PC-3 (cell line): ENCODE data around the gene FBXL12. TPM values are rescaled to one million over a fixed set of nuclear protein-coding genes. Genes with fewer than 3 reads are reported as not detected.

Experiments used
- ATAC-seq: fragments of 200-7000 bp; cut with Tn5 transposase; 2 replicates; pipeline ENCODE4 v1.9.1; 2020; ENCODE audit warnings: mild to moderate bottlenecking, moderate library complexity
- BruUV-seq: library from RNA; stranded (reverse); fragments of 400-500 nt; replicated peaks from 2 replicates; lab custom pipeline; 2021; lab: Mats Ljungman, UMichigan
- CTCF ChIA-PET: fragments of 300-600 bp; sonication (Branson Sonifier 250); formaldehyde crosslinking; loops from one replicate; lab custom pipeline; 2022; ENCODE audit warnings: antibody characterized with exemption; lab: Charles Lee
- POLR2A ChIA-PET: fragments of 300-600 bp; sonication (Branson Sonifier 250); formaldehyde crosslinking; loops from one replicate; lab custom pipeline; 2022; ENCODE audit warnings: antibody characterized with exemption; ENCODE audit not compliant: unreplicated experiment; lab: Charles Lee
- DNase-seq: peaks from one replicate; pipeline ENCODE4 v3.0.0-alpha.2; 2015
- H2AFZ ChIP-seq: fragments of 300-600 bp; sonication (generic); 2 replicates; pipeline ENCODE4 v1.6.0; 2016; ENCODE audit warnings: antibody characterized with exemption, low read length
- H3F3A ChIP-seq: fragments of 300-600 bp; sonication (generic); one replicate; pipeline ENCODE4 v1.6.0; 2017; ENCODE audit warnings: antibody characterized with exemption, low read length, control low read depth, mild to moderate bottlenecking; ENCODE audit not compliant: unreplicated experiment
- H3K27ac ChIP-seq: fragments of 300-600 bp; sonication (generic); 2 replicates; pipeline ENCODE4 v1.5.1; 2016; ENCODE audit warnings: mild to moderate bottlenecking, low read length
- H3K27me3 ChIP-seq: fragments of 300-600 bp; sonication (generic); 2 replicates; pipeline ENCODE4 v1.6.1; 2016; ENCODE audit warnings: low read length, mixed read lengths
- H3K36me3 ChIP-seq: fragments of 300-600 bp; sonication (generic); 2 replicates; pipeline ENCODE4 v1.6.1; 2016; ENCODE audit warnings: low read depth, mixed run types, low read length, mixed read lengths
- H3K4me1 ChIP-seq: fragments of 300-600 bp; sonication (generic); 2 replicates; pipeline ENCODE4 v1.5.1; 2016; ENCODE audit warnings: low read length; ENCODE audit not compliant: insufficient read depth
- H3K4me2 ChIP-seq: fragments of 300-600 bp; sonication (generic); 2 replicates; pipeline ENCODE4 v1.6.0; 2016; ENCODE audit warnings: low read length
- H3K4me3 ChIP-seq: fragments of 300-600 bp; sonication (generic); 2 replicates; pipeline ENCODE4 v1.5.1; 2016; ENCODE audit warnings: mild to moderate bottlenecking, low read length, mixed read lengths
- H3K79me2 ChIP-seq: fragments of 300-600 bp; sonication (generic); 2 replicates; pipeline ENCODE4 v1.6.1; 2017; ENCODE audit warnings: low read length, mixed read lengths
- H3K9ac ChIP-seq: fragments of 300-600 bp; sonication (generic); 2 replicates; pipeline ENCODE4 v1.6.0; 2016; ENCODE audit warnings: mild to moderate bottlenecking, low read length
- H3K9me2 ChIP-seq: fragments of 300-600 bp; sonication (generic); replicated peaks from 2 replicates; pipeline ENCODE4 v1.6.1; 2016; ENCODE audit warnings: mixed run types, low read length, mixed read lengths
- H3K9me3 ChIP-seq: fragments of 300-600 bp; sonication (generic); 2 replicates; pipeline ENCODE4 v1.6.1; 2016; ENCODE audit warnings: low read length, mixed read lengths
- H4K20me1 ChIP-seq: fragments of 300-600 bp; sonication (generic); 2 replicates; pipeline ENCODE4 v1.6.1; 2016; ENCODE audit warnings: low read length, mixed read lengths
- EZH2 ChIP-seq: fragments of 300-600 bp; sonication (generic); IDR thresholded peaks from one replicate; pipeline ENCODE4 v1.6.1; 2017; ENCODE audit warnings: antibody characterized with exemption, mild to moderate bottlenecking, low read length; ENCODE audit not compliant: unreplicated experiment
- EZH2phosphoT487 ChIP-seq: fragments of 300-600 bp; sonication (generic); IDR thresholded peaks from 2 replicates; pipeline ENCODE4 v1.6.1; 2018; ENCODE audit warnings: mild to moderate bottlenecking, antibody characterized with exemption, low read length, borderline replicate concordance
- intact Hi-C: fragments of 100-400 bp; cut with micrococcal nuclease; formaldehyde crosslinking; loops from 2 replicates; pipeline ENCODE4 v1.9.0; 2023
- total RNA-seq: library from RNA; depleted of rRNA; stranded (reverse); fragments of >200 nt; gene quantifications from 2 replicates; pipeline ENCODE4 v1.2.3, GENCODE V29; 2014; rRNA removed
- TF ChIP-seq, protein P1 (sequence below): fragments of 300-600 bp; sonication (generic); conservative IDR thresholded peaks from 2 replicates; pipeline ENCODE4 v1.5.1; 2017; ENCODE audit warnings: antibody characterized with exemption, low read depth, mild to moderate bottlenecking, low read length

The FBXL12 gene
- total RNA-seq, 1 experiment from 2014 or later: 31.4 TPM

DNA sequence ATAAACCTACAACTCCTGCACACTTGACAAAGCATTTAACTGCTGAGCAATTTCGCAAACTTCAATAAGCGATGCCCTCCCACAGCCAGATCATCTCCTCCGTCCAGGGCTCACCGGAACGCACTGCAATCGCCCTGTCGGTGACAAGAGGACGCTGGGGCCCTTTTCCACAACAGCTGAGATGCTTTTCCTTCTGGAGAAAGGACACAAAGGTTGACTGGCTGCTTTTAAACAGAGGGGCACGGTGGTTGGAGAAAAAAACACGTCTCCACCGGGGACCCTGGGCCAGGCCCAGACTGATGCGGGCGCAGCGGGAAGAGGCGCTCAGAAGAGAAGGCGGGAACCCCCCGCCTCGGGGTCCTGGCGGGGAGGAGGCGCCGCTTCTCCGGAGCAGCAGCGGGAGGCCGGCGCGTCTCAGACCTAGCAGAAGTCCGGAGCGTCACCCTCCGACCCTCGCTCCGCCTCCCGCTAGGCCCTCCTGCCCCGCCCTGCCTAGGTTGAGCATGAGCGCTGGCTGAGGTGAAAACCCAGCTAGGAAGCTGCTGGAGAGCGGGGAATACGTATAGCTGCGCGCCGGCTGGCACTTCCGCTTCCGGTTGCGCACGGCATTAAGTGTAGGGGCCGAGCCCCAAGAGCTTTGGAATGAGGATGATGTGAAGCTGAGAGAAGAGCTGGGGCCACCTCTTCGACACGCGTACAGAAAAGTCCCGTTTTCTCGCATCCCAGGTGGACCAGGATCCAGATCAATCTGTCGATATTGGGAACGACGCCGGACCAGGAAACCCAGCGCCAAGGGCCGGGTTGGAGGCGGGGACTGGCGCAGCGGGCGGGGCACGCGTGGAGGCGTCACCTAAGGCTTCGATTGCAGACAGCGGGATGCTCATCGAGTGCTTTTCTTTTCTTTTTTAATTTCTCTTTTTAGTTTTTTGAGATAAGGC, 50.4 kb downstream of the FBXL12 start, which contains the start of gene ZNF846:
Gene ZNF846 (minus strand): TSS at position 564 of the 938 bp plus-strand sequence. CDS start 3,788 bp downstream, outside the sequence.
- H3K79me2 ChIP-seq: peaks cover 8% of the 10 kb centered on the region
- H3K27me3 ChIP-seq: no peaks in the 10 kb centered on the region
- ATAC-seq: peak; percentile 99
- no peaks in the 10 kb centered on the region for H3K9me2 ChIP-seq
- H3K36me3 ChIP-seq: peaks cover 10% of the 10 kb centered on the region
- H3K4me2 ChIP-seq: peak within 1 kb of the TSS; percentile 97
- intact Hi-C loops: loop anchor here (1.0 kb wide), 2 partner anchors 17 to 93 kb away; partner anchors contain the start of gene ZNF562
- H3K9me3 ChIP-seq: peaks cover 2% of the 10 kb centered on the region; the same call in 1 of the 2 replicates
- H3K4me3 ChIP-seq: peak within 1 kb of the TSS; percentile 93
- H3K9ac ChIP-seq: peak within 1 kb of the TSS; percentile 95
- H3K4me1 ChIP-seq: peaks cover 7% of the 10 kb centered on the region; the same call in 1 of the 2 replicates
- CTCF ChIA-PET: interaction anchor here (0.5 to 0.7 kb wide), 4 partner anchors 28 to 1638 kb away, joined by 3 to 13 read pairs (median 6); no protein-coding TSS in a partner anchor
- TSS peak; percentile 85 for BruUV-seq
- TF ChIP-seq, protein P1, sequence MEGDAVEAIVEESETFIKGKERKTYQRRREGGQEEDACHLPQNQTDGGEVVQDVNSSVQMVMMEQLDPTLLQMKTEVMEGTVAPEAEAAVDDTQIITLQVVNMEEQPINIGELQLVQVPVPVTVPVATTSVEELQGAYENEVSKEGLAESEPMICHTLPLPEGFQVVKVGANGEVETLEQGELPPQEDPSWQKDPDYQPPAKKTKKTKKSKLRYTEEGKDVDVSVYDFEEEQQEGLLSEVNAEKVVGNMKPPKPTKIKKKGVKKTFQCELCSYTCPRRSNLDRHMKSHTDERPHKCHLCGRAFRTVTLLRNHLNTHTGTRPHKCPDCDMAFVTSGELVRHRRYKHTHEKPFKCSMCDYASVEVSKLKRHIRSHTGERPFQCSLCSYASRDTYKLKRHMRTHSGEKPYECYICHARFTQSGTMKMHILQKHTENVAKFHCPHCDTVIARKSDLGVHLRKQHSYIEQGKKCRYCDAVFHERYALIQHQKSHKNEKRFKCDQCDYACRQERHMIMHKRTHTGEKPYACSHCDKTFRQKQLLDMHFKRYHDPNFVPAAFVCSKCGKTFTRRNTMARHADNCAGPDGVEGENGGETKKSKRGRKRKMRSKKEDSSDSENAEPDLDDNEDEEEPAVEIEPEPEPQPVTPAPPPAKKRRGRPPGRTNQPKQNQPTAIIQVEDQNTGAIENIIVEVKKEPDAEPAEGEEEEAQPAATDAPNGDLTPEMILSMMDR: no peak
- no peak for TF ChIP-seq EZH2
- no peak for TF ChIP-seq EZH2phosphoT487
- H2AFZ ChIP-seq: peak within 1 kb of the TSS; percentile 99
- H4K20me1 ChIP-seq: no peaks in the 10 kb centered on the region
- POLR2A ChIA-PET: interaction anchor here (0.6 kb wide), 1 partner anchor 10 kb away, joined by 5 read pairs; no protein-coding TSS in a partner anchor
- H3K27ac ChIP-seq: peak within 1 kb of the TSS; percentile 85
- peak; percentile 99 for DNase-seq
- H3F3A ChIP-seq: no peaks in the 10 kb centered on the region

Other genes with a start within 250 kb of the FBXL12 start
- gene ZNF121, start 234.6 kb downstream of the FBXL12 start, total RNA-seq: 52.6 and 65.6 TPM in 2 replicates
- 20.1 and 23.3 TPM in 2 replicates for gene ZNF561, start 197.8 kb downstream of the FBXL12 start, total RNA-seq
- gene ZNF562, start 144.0 kb downstream of the FBXL12 start, total RNA-seq: 21.0 and 26.0 TPM in 2 replicates
- gene ZNF846, start 50.3 kb downstream of the FBXL12 start, total RNA-seq: 10.9 and 15.7 TPM in 2 replicates
- gene UBL5, start 8.8 kb upstream of the FBXL12 start, total RNA-seq: 521 and 599 TPM in 2 replicates
- gene PIN1, start 16.2 kb upstream of the FBXL12 start, total RNA-seq: 314 and 349 TPM in 2 replicates
- 1.6 and 1.7 TPM in 2 replicates for gene OLFM2, start 117.4 kb upstream of the FBXL12 start, total RNA-seq
- 0.11 and 0.12 TPM in 2 replicates for gene COL5A3, start 191.4 kb upstream of the FBXL12 start, total RNA-seq
- gene RDH8, start 194.4 kb upstream of the FBXL12 start, total RNA-seq: not detected in 2 replicates